GM21360 (cell line): ENCODE measurements around the gene XCL1.

Experiments used
- ATAC-seq: cut with Tn5 transposase; IDR thresholded peaks from one replicate; pipeline ENCODE4 v1.9.1; 2021; ENCODE audit warnings: mild to moderate bottlenecking, moderate library complexity; ENCODE audit not compliant: unreplicated experiment

XCL1 gene

DNA sequence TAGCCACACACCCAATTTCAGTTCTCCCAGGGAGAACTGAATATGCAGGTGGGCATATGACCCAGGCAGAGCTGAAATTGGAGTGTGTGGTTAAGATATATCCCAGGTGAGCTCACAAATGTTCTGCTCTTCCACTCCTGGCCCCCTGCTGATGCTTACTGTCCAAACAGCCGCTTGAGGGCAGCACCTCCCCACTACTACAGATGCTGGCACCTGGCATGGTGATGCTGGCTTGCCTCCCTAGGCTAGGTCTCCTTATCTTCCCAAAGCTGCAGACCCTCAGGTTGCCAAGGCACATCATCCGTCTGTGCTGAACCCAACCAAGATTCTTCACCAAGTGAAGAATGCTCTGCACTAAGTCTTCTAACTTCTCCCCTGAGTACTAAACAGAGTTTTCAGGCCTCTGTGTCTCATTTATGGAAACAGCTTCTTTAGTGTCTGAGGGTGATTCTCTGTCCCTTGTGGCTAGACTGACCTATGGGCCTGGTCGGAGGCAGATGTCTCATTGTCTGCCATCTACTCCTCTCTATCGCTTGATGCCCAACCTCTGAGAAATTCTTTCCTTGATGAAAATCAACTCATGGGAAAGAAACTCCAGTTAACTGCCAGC lies 27.2 kb downstream of the XCL1 start:
- ATAC-seq: peak; percentile 85

DNA sequence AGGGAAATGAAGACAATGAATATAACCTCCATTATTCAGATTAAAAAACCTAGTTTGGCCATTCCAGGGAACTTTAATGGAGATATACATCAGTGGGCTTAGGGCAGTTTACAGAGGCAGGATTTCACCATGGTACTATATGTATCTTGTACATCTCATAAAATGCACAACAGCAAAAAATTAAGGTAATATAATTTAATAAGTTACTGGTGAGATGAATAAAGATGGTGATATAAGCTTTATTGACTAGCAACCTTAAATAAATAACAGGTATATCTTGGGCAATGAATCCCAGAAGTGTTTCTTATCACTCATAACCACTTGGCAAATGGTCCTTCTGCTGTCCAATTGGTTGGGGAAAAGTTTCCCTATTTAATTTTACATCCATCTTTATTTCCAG lies 29.0 kb downstream of the XCL1 start:
- ATAC-seq: no peak

DNA sequence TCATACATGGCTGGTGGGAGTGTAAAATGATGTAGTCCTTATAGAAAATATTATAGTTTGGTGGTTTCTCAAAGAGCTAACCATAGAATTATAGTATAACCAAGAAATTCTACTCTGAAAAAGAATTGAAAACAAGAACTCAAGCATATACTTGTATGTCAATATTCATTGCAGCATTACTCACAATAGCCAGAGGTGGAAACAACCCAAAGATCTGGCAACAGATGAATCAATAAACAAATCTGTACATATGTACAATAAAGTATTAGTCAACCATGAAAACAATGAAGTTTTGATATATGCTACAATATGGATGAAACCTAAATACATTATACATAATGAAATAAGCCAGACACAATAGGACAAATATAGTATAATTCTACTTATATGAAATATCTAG lies 29.7 kb downstream of the XCL1 start:
- ATAC-seq: no peak

GRCh38 chr1:168607872-168608428 lies 31.5 kb downstream of the XCL1 start:
- ATAC-seq: no peak

GRCh38 chr1:168608796-168609715 lies 32.7 kb downstream of the XCL1 start:
- ATAC-seq: no peak

GRCh38 chr1:168609741-168610510 lies 33.5 kb downstream of the XCL1 start:
- no peak for ATAC-seq

DNA sequence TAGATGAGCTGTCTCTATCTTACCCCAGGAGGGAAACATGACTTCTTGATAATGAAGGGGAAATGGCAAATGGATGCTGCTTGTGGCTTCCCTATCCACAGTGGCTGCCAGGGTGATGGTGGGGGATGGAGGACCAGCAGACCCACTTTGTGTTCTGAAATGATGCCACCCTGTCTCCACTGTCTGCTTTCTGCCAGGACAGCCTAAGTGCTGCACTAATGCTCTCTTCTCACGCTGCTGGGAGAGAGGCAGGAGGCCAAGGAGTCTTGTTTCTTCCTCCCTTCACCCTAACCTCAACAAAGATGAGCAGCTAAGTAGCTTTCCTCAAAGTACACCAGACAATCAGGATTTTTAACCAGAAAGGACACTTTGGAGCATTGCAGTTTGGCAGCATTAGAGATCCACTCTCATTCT lies 36.6 kb downstream of the XCL1 start:
- ATAC-seq: no peak

GRCh38 chr1:168613691-168614231 lies 37.4 kb downstream of the XCL1 start:
- no peak for ATAC-seq

- ATAC-seq: no peak
Observed at GRCh38 chr1:168614235-168614634, 37.8 kb downstream of the XCL1 start.

GRCh38 chr1:168615965-168616364 lies 39.6 kb downstream of the XCL1 start:
- no peak for ATAC-seq

GRCh38 chr1:168617974-168618750 lies 41.8 kb downstream of the XCL1 start:
- no peak for ATAC-seq

DNA sequence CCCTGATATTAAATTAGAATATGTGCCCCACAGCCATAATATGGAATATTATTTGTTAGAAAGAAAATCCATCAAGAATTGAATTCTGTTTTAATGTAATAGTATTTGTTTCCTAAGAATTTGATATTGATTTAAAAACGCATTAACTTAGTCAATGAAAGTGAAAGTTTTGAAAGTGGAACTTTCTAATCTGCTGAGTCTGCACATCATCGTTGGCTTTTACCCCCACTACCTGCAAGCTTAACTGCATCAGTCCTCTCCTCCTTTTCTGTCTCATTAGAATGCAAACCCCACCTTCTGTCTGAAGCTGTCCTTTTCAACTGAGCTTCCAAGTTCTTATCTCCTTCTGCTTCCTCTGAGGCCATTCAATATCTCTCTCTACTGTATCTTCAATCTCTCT lies 42.5 kb downstream of the XCL1 start:
- ATAC-seq: no peak

DNA sequence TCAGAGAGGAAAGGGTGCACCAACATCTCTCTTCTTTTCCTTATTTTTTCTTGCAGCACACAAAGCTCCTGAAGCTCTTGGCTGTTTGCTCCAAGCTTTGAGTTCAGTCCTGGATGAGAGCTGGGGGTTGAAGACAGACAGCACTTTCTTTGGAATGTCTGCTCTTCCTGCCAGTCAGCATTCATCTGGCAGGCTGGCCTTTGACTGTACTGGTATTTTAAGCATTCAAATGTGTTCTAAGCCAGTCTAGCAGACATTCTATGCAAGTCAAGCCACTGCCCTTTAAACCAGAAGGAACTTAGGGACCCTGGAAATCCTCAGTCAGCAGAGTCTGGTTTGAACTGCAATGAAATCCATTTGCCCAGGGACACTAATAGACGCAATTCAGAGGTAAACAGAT lies 45.0 kb downstream of the XCL1 start:
- no peak for ATAC-seq

- no peak for ATAC-seq
Observed at GRCh38 chr1:168623003-168623828, 46.8 kb downstream of the XCL1 start.

DNA sequence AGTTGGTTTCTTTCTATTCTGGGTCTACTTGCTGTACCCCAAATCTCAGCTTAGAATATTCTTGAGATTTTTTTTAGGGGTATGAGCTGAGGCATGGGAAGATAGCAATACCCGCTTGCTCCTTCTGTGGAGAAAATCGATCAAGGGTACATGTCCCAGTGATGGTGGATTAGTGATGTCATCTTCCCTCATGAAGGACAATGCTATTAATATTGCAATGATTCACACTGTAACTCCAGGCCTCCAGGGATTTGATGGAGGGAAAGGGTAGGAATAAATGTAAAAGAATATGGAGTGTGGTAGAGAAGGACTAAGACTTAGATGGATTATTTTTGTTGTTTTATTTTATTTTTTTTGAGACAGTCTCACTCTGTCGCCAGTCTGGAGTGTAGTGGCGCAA lies 47.4 kb downstream of the XCL1 start:
- ATAC-seq: no peak

- no peak for ATAC-seq
Observed at GRCh38 chr1:168626326-168626725, 49.9 kb downstream of the XCL1 start.

- no peak for ATAC-seq
Observed at GRCh38 chr1:168627370-168627769, 51.0 kb downstream of the XCL1 start.

- ATAC-seq: no peak
Observed at GRCh38 chr1:168628807-168629206, 52.4 kb downstream of the XCL1 start.

GRCh38 chr1:168629466-168629865 lies 53.1 kb downstream of the XCL1 start:
- no peak for ATAC-seq
